ENCODE data around the gene MAML3. TPM values are rescaled to one million over a fixed set of nuclear protein-coding genes. Genes with fewer than 3 reads are reported as not detected.

MAML3 gene
- total and polyA plus RNA-seq, 2 of the 13 experiments (the other 11 are each of a cell fraction or from before 2014, with no cell fraction given), result 0.05 to 0.13 TPM

GRCh38 chr4:140153718-140154571 is at the start of gene MAML3 (continued):
- TF ChIP-seq ATRX (CRISPR knock-in tag; IDR thresholded peaks at IDR 0.05; ENCODE audit: borderline replicate concordance) (no peak), ZNF441 (CRISPR knock-in tag; IDR thresholded peaks at IDR 0.05; ENCODE audit: borderline replicate concordance) (peak; percentile 80; the same call in 1 of the 2 replicates), ZNF713 (CRISPR knock-in tag; IDR thresholded peaks at IDR 0.05) (no peak), ZNF780A (CRISPR knock-in tag; IDR thresholded peaks at IDR 0.05) (no peak), BHLHE40 (IDR thresholded peaks at IDR 0.05; ENCODE audit: low read length) (peak; percentile 52; the same call in 1 of the 2 replicates), ARHGAP35 (CRISPR knock-in tag; IDR thresholded peaks at IDR 0.05; ENCODE audit: borderline replicate concordance) (no peak), NR1H2 (CRISPR knock-in tag; IDR thresholded peaks at IDR 0.05; ENCODE audit: borderline replicate concordance, low read depth) (no peak), NR2F6 (IDR thresholded peaks at IDR 0.05) (no peak), NR2F6 (CRISPR knock-in tag; IDR thresholded peaks at IDR 0.05) (no peak; the same call in 1 of the 2 replicates), SP5 (CRISPR knock-in tag; IDR thresholded peaks at IDR 0.05; ENCODE audit: borderline replicate concordance, low read depth) (0 out of 2 replicates have a peak, but pooled peaks have one; percentile 16), YY1 (IDR thresholded peaks at IDR 0.05; ENCODE audit: insufficient read depth, insufficient replicate concordance, low read depth, low read length) (peak; percentile 79), ZNF878 (CRISPR knock-in tag; IDR thresholded peaks at IDR 0.05) (no peak; the same call in 1 of the 2 replicates), ZNF350 (CRISPR knock-in tag; IDR thresholded peaks at IDR 0.05; ENCODE audit: borderline replicate concordance, low read depth) (no peak), NR2F1 (CRISPR knock-in tag; IDR thresholded peaks at IDR 0.05) (no peak), ZNF672 (CRISPR knock-in tag; IDR thresholded peaks at IDR 0.05) (no peak), PHF5A (CRISPR knock-in tag; IDR thresholded peaks at IDR 0.05; ENCODE audit: low read depth, unreplicated experiment) (peak; percentile 44), ZFY (CRISPR knock-in tag; IDR thresholded peaks at IDR 0.05) (peak; percentile 53; the same call in 1 of the 2 replicates), ZC3H4 (CRISPR knock-in tag; IDR thresholded peaks at IDR 0.05; ENCODE audit: borderline replicate concordance) (no peak), SPEN (CRISPR knock-in tag; IDR thresholded peaks at IDR 0.05; ENCODE audit: low read depth) (peak; percentile 79), ZNF484 (CRISPR knock-in tag; IDR thresholded peaks at IDR 0.05; ENCODE audit: borderline replicate concordance, low read depth) (no peak)
- TF ChIP-seq, protein P1, sequence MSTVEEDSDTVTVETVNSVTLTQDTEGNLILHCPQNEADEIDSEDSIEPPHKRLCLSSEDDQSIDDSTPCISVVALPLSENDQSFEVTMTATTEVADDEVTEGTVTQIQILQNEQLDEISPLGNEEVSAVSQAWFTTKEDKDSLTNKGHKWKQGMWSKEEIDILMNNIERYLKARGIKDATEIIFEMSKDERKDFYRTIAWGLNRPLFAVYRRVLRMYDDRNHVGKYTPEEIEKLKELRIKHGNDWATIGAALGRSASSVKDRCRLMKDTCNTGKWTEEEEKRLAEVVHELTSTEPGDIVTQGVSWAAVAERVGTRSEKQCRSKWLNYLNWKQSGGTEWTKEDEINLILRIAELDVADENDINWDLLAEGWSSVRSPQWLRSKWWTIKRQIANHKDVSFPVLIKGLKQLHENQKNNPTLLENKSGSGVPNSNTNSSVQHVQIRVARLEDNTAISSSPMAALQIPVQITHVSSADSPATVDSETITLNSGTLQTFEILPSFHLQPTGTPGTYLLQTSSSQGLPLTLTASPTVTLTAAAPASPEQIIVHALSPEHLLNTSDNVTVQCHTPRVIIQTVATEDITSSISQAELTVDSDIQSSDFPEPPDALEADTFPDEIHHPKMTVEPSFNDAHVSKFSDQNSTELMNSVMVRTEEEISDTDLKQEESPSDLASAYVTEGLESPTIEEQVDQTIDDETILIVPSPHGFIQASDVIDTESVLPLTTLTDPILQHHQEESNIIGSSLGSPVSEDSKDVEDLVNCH (CRISPR knock-in tag; IDR thresholded peaks at IDR 0.05), result no peak
- TF ChIP-seq, protein P2, sequence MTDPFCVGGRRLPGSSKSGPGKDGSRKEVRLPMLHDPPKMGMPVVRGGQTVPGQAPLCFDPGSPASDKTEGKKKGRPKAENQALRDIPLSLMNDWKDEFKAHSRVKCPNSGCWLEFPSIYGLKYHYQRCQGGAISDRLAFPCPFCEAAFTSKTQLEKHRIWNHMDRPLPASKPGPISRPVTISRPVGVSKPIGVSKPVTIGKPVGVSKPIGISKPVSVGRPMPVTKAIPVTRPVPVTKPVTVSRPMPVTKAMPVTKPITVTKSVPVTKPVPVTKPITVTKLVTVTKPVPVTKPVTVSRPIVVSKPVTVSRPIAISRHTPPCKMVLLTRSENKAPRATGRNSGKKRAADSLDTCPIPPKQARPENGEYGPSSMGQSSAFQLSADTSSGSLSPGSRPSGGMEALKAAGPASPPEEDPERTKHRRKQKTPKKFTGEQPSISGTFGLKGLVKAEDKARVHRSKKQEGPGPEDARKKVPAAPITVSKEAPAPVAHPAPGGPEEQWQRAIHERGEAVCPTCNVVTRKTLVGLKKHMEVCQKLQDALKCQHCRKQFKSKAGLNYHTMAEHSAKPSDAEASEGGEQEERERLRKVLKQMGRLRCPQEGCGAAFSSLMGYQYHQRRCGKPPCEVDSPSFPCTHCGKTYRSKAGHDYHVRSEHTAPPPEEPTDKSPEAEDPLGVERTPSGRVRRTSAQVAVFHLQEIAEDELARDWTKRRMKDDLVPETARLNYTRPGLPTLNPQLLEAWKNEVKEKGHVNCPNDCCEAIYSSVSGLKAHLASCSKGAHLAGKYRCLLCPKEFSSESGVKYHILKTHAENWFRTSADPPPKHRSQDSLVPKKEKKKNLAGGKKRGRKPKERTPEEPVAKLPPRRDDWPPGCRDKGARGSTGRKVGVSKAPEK (CRISPR knock-in tag; IDR thresholded peaks at IDR 0.05; ENCODE audit: borderline replicate concordance), result no peak

Data from HepG2 (cell line).